LNCaP clone FGC (cell line): ENCODE data around the gene LZTR1.

Source experiments
- DNase-seq: peaks from one replicate; pipeline ENCODE4 v3.0.0-alpha.2; 2011; ENCODE audit warnings: low read depth
- H3K4me3 ChIP-seq: 2 replicates; pipeline ENCODE4 v1.5.1; 2011; ENCODE audit warnings: mild to moderate bottlenecking, low read depth, low read length, control low read depth
- TF ChIP-seq, protein P1 (sequence below): IDR thresholded peaks from 2 replicates; pipeline ENCODE4 v1.5.1; 2012; ENCODE audit warnings: mild to moderate bottlenecking; ENCODE audit not compliant: control insufficient read depth, insufficient read depth; ENCODE audit errors: extremely low read depth

Gene LZTR1

DNA sequence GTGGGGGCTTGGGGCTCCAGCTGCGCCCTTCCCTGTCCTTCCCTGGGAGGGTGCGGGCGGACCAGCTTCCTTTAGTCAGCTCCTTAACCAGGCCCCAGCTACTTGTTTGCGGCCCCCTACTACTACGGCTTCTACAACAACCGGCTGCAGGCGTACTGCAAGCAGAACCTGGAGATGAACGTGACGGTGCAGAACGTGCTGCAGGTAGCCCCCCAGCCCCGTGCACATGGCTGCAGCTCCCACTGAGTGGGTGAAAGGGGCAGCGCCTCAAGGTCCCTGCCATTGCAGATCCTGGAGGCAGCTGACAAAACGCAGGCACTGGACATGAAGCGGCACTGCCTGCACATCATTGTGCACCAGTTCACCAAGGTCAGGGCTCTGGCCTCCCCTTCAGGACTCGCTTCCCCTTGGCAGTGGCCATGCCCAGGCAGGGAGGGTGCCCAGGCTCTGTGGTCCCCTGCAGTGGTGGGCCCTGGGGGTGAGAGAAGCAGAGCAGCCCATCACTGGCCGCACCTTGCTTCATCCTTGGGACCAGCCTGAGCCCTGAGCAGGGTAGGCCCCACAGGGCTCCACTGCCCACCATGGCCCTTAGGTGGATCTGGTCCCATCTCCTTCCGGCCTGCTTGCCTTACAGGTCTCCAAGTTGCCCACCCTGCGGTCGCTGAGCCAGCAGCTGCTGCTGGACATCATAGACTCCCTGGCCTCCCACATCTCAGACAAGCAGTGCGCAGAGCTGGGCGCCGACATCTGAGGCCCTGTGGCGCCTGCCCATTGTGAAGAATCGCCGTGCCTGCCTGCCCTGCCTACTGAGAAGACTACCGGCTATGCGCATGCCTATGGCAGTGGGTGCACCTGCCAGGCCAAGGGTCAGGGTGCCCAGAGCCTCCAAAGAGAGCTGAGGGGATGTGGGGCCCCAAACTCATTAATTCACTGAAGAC lies 14.8 kb downstream of the LZTR1 start:
- H3K4me3 ChIP-seq, result no peak overlapping the region
- TF ChIP-seq, protein P1, sequence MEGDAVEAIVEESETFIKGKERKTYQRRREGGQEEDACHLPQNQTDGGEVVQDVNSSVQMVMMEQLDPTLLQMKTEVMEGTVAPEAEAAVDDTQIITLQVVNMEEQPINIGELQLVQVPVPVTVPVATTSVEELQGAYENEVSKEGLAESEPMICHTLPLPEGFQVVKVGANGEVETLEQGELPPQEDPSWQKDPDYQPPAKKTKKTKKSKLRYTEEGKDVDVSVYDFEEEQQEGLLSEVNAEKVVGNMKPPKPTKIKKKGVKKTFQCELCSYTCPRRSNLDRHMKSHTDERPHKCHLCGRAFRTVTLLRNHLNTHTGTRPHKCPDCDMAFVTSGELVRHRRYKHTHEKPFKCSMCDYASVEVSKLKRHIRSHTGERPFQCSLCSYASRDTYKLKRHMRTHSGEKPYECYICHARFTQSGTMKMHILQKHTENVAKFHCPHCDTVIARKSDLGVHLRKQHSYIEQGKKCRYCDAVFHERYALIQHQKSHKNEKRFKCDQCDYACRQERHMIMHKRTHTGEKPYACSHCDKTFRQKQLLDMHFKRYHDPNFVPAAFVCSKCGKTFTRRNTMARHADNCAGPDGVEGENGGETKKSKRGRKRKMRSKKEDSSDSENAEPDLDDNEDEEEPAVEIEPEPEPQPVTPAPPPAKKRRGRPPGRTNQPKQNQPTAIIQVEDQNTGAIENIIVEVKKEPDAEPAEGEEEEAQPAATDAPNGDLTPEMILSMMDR, result no peak
- no peak for DNase-seq

GRCh38 chr22:20997536-20998257 lies 15.6 kb downstream of the LZTR1 start:
- DNase-seq, result no peak
- TF ChIP-seq, protein P1, result no peak
- no peak overlapping the region for H3K4me3 ChIP-seq

- DNase-seq, result no peak
- TF ChIP-seq, protein P1, result no peak
- H3K4me3 ChIP-seq, result no peak overlapping the region
Observed at GRCh38 chr22:20998411-20999336, 16.6 kb downstream of the LZTR1 start.

GRCh38 chr22:20999350-21000206 lies 17.5 kb downstream of the LZTR1 start:
- TF ChIP-seq, protein P1, result no peak
- DNase-seq, result no peak
- no peak overlapping the region for H3K4me3 ChIP-seq

GRCh38 chr22:21000207-21000986 lies 18.3 kb downstream of the LZTR1 start:
- peak overlapping the region; percentile 84 for H3K4me3 ChIP-seq

More at GRCh38 chr22:21000207-21000986, 18.3 kb downstream of the LZTR1 start:
- DNase-seq, result peak; percentile 8
- TF ChIP-seq, protein P1, result no peak
